Osteoblast (primary cell): ENCODE results near the gene ADAP1. TPM values are rescaled to one million over a fixed set of nuclear protein-coding genes. Genes with fewer than 3 reads are reported as not detected.
A peak's percentile ranks its signal among the peaks of the same experiment; 100 is the strongest.

Experiments
- DNase-seq: peaks from one replicate; pipeline ENCODE4 v3.0.0; 2011; ENCODE audit warnings: low spot score, mixed read lengths; ENCODE audit not compliant: insufficient read length; ENCODE audit errors: missing footprints
- H2AFZ ChIP-seq: 2 replicates; pipeline ENCODE4 v1.6.0; 2011; ENCODE audit warnings: mild to moderate bottlenecking, low read length
- H3K27ac ChIP-seq: 2 replicates; pipeline ENCODE4 v1.5.1; 2011; ENCODE audit warnings: mild to moderate bottlenecking, low read depth, low read length, moderate library complexity
- H3K27me3 ChIP-seq: 2 replicates; pipeline ENCODE4 v1.6.0; 2012; ENCODE audit warnings: mild to moderate bottlenecking, control low read depth, inconsistent platforms, low read length, moderate library complexity; ENCODE audit not compliant: insufficient read depth
- H3K36me3 ChIP-seq: 2 replicates; pipeline ENCODE4 v1.5.1; 2011; ENCODE audit warnings: mild to moderate bottlenecking, low read length, control low read depth, moderate library complexity; ENCODE audit not compliant: insufficient read depth
- H3K4me1 ChIP-seq: 2 replicates; pipeline ENCODE4 v1.5.1; 2011; ENCODE audit warnings: mild to moderate bottlenecking, low read length, control low read depth, moderate library complexity; ENCODE audit not compliant: insufficient read depth
- H3K4me2 ChIP-seq: 2 replicates; pipeline ENCODE4 v1.6.0; 2011; ENCODE audit warnings: mild to moderate bottlenecking, low read length; ENCODE audit not compliant: insufficient read depth
- H3K4me3 ChIP-seq: fragments of 200-600 bp; sonication (generic); 3 replicates; pipeline ENCODE4 v1.5.1; 2012; ENCODE audit warnings: mild to moderate bottlenecking, low read length, inconsistent platforms; ENCODE audit not compliant: insufficient read depth
- H3K79me2 ChIP-seq: 2 replicates; pipeline ENCODE4 v1.6.0; 2012; ENCODE audit warnings: mild to moderate bottlenecking, low read length, control low read depth, inconsistent platforms; ENCODE audit not compliant: insufficient read depth
- H3K9me3 ChIP-seq: 2 replicates; pipeline ENCODE4 v1.5.1; 2011; ENCODE audit warnings: low read depth, low read length, control low read depth
- H4K20me1 ChIP-seq: 2 replicates; pipeline ENCODE4 v1.6.0; 2012; ENCODE audit warnings: mild to moderate bottlenecking, low read length, control low read depth; ENCODE audit not compliant: insufficient read depth
- CTCF ChIP-seq: IDR thresholded peaks from 2 replicates; pipeline ENCODE4 v1.5.1; 2011; ENCODE audit warnings: mild to moderate bottlenecking, low read depth, low read length, moderate library complexity; ENCODE audit errors: extremely low read depth
- total RNA-seq: library from RNA; depleted of rRNA; stranded (reverse); fragments of >200 nt; gene quantifications from 2 replicates; pipeline ENCODE4 v1.2.3, GENCODE V29; 2012

ADAP1 gene
- total RNA-seq, 1 donor, result 2.2 TPM

- Histone ChIP-seq H3K9me3 (no peaks in the 10 kb centered on the region), H4K20me1 (peaks cover 11% of the 10 kb centered on the region)
- TF ChIP-seq CTCF, result no peak
These were observed 41.1 kb upstream of the ADAP1 start for GRCh38 chr7:995571-995970.

GRCh38 chr7:994592-995308, 40.3 kb upstream of the ADAP1 start:
- TF ChIP-seq CTCF, result no peak
- H3K4me1 ChIP-seq, result no peaks in the 10 kb centered on the region
- H3K36me3 ChIP-seq, result peaks cover 16% of the 10 kb centered on the region
- peaks cover 7% of the 10 kb centered on the region for H3K27me3 ChIP-seq
- no peaks in the 10 kb centered on the region for H3K79me2 ChIP-seq
- H3K4me2 ChIP-seq, result no peak overlapping the region
- no peaks in the 10 kb centered on the region for H3K9me3 ChIP-seq
- no peak overlapping the region for H2AFZ ChIP-seq
- no peak for DNase-seq
- no peak overlapping the region for H3K27ac ChIP-seq
- H3K4me3 ChIP-seq, result no peak overlapping the region
- H4K20me1 ChIP-seq, result peaks cover 11% of the 10 kb centered on the region

More at GRCh38 chr7:995571-995970, 41.1 kb upstream of the ADAP1 start:
- Histone ChIP-seq H2AFZ (no peak overlapping the region), H3K27ac (no peak overlapping the region), H3K4me1 (no peaks in the 10 kb centered on the region), H3K79me2 (no peaks in the 10 kb centered on the region), H3K27me3 (peaks cover 7% of the 10 kb centered on the region), H3K4me3 (no peak overlapping the region), H3K4me2 (no peak overlapping the region), H3K36me3 (peaks cover 18% of the 10 kb centered on the region)
- DNase-seq, result no peak

- peak; percentile 91 for TF ChIP-seq CTCF
- DNase-seq, result peak; percentile 99
- no peaks in the 10 kb centered on the region for H3K4me1 ChIP-seq
- no peaks in the 10 kb centered on the region for H3K79me2 ChIP-seq
- H3K9me3 ChIP-seq, result no peaks in the 10 kb centered on the region
- H3K4me2 ChIP-seq, result peak overlapping the region; percentile 36
- H4K20me1 ChIP-seq, result peaks cover 11% of the 10 kb centered on the region
- no peak overlapping the region for H3K4me3 ChIP-seq
- no peak overlapping the region for H3K27ac ChIP-seq
- H3K36me3 ChIP-seq, result peaks cover 6% of the 10 kb centered on the region
- H2AFZ ChIP-seq, result no peak overlapping the region
- peaks cover 7% of the 10 kb centered on the region for H3K27me3 ChIP-seq
These were observed 38.5 kb upstream of the ADAP1 start for GRCh38 chr7:992709-993607.
